ENCODE data around the gene B4GAT1. TPM values are rescaled to one million over a fixed set of nuclear protein-coding genes. Genes with fewer than 3 reads are reported as not detected.
A peak's percentile ranks its signal among the peaks of the same experiment; 100 is the strongest.
"Not testable (repeated sequence)": the region's sequence is repeated elsewhere in the genome, so short reads cannot be mapped to it uniquely, and the experiment has no call there.

Gene B4GAT1
- total and polyA plus RNA-seq, 2 experiments from 2014 or later, result 129 to 194 TPM

DNA sequence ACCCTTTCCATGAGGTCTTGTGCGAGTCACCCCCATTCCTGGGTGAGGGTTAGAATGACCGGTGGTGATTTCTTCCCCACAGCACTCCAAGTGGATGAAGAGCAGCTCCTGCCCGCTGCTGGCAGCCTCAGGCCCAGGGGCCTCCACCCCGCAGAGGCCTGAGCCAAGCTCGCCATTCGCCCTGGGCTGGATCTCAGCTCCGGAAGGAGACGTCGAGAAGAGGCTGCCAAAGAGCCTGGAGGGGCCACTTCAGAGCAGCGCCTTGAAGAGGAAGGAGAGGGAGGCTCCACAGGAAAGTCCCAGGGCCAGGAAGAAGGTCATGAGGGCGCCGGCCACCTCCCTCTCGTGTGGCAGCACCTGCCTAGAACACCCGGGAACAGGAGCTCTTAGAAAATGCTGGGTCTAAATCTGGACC is 15.8 kb upstream of the B4GAT1 start:
- no peak for DNase-seq (ENCODE audit: low read depth in 1 of 2, low spot score in 1 of 2)
- peaks cover 5% of the 10 kb centered on the region for H3K36me3 ChIP-seq
- TF ChIP-seq, protein P1, sequence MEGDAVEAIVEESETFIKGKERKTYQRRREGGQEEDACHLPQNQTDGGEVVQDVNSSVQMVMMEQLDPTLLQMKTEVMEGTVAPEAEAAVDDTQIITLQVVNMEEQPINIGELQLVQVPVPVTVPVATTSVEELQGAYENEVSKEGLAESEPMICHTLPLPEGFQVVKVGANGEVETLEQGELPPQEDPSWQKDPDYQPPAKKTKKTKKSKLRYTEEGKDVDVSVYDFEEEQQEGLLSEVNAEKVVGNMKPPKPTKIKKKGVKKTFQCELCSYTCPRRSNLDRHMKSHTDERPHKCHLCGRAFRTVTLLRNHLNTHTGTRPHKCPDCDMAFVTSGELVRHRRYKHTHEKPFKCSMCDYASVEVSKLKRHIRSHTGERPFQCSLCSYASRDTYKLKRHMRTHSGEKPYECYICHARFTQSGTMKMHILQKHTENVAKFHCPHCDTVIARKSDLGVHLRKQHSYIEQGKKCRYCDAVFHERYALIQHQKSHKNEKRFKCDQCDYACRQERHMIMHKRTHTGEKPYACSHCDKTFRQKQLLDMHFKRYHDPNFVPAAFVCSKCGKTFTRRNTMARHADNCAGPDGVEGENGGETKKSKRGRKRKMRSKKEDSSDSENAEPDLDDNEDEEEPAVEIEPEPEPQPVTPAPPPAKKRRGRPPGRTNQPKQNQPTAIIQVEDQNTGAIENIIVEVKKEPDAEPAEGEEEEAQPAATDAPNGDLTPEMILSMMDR (IDR thresholded peaks at IDR 0.05; ENCODE audit: low read depth, low read length), result no peak
- H3K4me1 ChIP-seq (ENCODE audit: low read depth), result no peaks in the 10 kb centered on the region
- H3K27ac ChIP-seq, result no peak overlapping the region
- H3K4me3 ChIP-seq, result no peak overlapping the region
- no peaks in the 10 kb centered on the region for H3K9me3 ChIP-seq (ENCODE audit: low read depth)
- no peaks in the 10 kb centered on the region for H3K27me3 ChIP-seq

DNA sequence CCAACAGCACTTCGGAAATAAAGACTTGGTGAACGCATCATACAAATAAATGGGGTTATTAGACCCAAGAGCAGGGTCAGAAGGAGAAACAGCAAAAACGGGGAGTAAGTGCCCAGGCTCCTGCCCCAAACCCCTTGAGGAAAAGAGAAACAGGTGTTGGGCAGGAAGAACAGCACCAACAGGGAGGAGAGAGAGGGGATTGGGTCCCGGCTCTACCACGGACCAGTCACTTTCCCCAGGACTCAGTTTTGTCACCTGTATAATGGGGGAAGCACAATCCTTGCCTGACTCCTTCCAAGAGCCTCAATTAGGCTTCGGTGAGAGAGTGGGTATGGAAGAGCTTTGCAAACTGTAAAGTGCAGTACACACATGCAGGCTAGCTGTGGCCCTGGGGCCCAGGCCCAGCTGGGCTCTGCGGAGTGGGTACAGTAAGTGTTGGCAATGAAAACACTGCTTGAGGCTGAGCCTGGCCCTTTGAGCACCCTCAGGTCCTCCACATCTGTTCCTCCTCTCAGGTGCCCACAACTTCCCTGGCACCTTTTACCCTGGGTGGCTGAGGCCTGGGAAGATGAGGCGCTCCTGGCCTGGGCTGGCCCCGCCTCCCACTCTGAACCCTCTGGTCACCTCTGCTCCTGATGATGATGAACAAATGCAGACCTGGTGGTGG is 15.2 kb upstream of the B4GAT1 start:
- peaks cover 5% of the 10 kb centered on the region for H3K36me3 ChIP-seq
- no peak overlapping the region for H3K27ac ChIP-seq
- TF ChIP-seq, protein P1 (IDR thresholded peaks at IDR 0.05; ENCODE audit: low read depth, low read length), result no peak
- no peak for DNase-seq (ENCODE audit: low read depth in 1 of 2, low spot score in 1 of 2)
- no peaks in the 10 kb centered on the region for H3K9me3 ChIP-seq (ENCODE audit: low read depth)
- H3K27me3 ChIP-seq, result no peaks in the 10 kb centered on the region
- no peak overlapping the region for H3K4me3 ChIP-seq
- H3K4me1 ChIP-seq (ENCODE audit: low read depth), result no peaks in the 10 kb centered on the region

DNA sequence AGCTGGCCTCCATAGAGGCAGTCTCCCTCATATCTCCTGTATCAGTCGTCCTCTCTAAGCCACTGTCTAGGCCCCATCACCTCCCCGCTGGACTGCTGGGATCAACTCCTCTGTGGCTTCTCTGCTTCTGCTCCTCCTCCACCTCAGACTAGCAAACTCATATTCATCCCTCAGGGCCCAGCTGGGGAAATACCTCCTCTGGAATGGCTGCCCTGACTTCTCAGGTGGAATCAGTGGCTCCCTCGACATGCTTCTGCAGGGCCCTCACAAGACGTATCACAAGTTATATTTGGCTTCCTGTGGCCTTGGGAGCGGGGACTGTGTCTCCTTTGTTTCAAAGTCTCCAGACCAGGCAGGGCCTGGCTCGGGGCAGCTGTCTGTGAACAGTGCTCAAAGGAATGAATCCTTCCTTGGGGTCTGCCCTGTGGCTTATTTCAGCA is 14.1 kb upstream of the B4GAT1 start:
- Histone ChIP-seq H3K4me3 (no peak overlapping the region), H3K4me1 (ENCODE audit: low read depth) (no peaks in the 10 kb centered on the region), H3K27me3 (no peaks in the 10 kb centered on the region), H3K9me3 (ENCODE audit: low read depth) (no peaks in the 10 kb centered on the region), H3K27ac (peak overlapping the region; percentile 68), H3K36me3 (peaks cover 5% of the 10 kb centered on the region)
- no peak for DNase-seq (ENCODE audit: low read depth in 1 of 2, low spot score in 1 of 2)
- TF ChIP-seq, protein P1 (IDR thresholded peaks at IDR 0.05; ENCODE audit: low read depth, low read length), result no peak

DNA sequence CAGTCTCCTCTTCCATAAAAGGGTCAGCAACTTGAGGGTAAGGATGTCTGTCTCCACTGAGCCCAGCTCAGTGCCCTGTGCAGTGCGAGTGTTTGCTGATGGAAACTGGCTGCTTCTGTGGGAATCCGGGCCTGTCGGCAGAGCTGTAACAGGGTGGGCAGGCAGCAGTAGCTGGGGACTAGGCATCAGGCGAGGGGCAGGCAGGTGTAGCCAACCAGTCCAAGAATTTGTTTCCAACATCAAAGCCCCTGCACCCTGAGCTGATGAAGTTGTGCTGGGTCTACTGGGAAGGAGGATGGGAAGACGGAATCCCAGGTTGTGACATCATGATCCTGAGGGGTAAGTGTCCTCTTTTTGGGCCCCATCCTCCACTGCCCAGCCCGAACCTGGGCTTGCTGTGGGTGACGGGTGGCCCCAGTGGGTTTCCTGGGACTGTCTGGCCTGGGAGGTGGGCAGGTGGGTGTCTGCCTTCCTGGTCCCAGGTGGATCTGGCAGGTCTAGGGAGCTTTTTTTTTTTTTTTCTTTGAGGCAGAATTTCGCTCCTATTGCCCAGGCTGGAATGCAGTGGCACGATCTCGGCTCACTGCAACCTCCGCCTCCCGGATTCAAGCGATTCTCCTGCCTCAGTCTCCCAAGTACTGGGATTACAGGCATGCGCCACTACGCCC is 13.1 kb upstream of the B4GAT1 start:
- Histone ChIP-seq H3K36me3 (peaks cover under 1% of the 10 kb centered on the region), H3K27me3 (no peaks in the 10 kb centered on the region), H3K4me3 (no peak overlapping the region), H3K9me3 (ENCODE audit: low read depth) (no peaks in the 10 kb centered on the region), H3K27ac (peak overlapping the region; percentile 25), H3K4me1 (ENCODE audit: low read depth) (no peaks in the 10 kb centered on the region)
- no peak for DNase-seq (ENCODE audit: low read depth in 1 of 2, low spot score in 1 of 2)
- TF ChIP-seq, protein P1 (IDR thresholded peaks at IDR 0.05; ENCODE audit: low read depth, low read length), result no peak

DNA sequence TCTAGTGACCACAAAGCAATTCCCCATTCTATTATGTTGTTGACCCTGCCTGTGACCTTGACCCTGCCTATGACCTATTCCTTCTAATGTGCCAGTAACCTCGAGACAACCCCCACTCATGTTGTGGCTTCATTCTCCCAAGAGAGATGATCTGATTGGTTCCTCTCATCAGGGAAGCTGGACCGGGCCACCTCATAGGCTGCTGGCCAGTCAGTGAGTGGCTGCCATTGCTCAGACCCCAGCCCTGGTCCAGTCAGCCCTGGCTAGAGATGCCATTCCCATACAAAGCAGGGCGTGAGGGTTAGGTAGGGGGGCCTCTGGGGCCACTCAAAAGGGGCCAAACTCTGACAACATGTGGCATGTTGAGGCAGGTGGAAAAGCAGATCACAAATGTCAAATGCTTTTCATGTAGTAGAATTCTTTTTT is 12.2 kb upstream of the B4GAT1 start:
- Histone ChIP-seq H3K36me3 (no peaks in the 10 kb centered on the region), H3K4me1 (ENCODE audit: low read depth) (no peaks in the 10 kb centered on the region), H3K27me3 (no peaks in the 10 kb centered on the region), H3K9me3 (ENCODE audit: low read depth) (no peaks in the 10 kb centered on the region), H3K27ac (no peak overlapping the region), H3K4me3 (no peak overlapping the region)
- TF ChIP-seq, protein P1 (IDR thresholded peaks at IDR 0.05; ENCODE audit: low read depth, low read length), result no peak
- no peak for DNase-seq (ENCODE audit: low read depth in 1 of 2, low spot score in 1 of 2)

DNA sequence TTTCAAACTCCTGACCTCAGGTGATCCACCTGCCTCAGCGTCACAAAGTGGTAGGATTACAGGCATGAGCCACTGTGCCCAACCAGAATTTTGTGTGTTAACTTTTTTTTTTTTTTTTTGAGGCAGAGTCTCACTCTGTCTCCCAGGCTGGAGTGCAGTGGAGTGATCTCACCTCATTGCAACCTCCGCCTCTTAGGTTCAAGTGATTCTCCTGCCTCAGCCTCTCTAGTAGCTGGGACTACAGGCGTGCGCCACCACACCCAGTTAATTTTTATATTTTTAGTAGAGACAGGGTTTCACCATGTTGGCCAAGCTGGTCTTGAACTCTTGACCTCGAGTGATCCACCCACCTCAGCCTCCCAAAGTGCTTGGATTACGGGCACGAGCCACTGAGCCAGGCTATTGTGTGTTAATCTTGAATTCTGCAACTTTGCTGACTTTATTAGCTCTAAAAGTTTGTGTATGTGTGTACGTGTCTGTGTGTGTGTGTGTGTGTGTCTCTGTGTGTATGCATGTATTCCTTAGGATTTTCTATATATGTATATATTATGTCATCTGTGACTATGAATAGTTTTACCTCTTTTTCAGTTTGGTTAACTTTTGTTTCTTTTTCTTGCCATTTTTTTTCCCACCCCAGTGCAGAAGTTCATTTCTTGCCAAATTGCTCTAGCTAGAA is 3.3 kb upstream of the B4GAT1 start:
- H3K27ac ChIP-seq; H3K4me3 ChIP-seq; H3K4me1 ChIP-seq (ENCODE audit: low read depth); H3K9me3 ChIP-seq (ENCODE audit: low read depth); DNase-seq (ENCODE audit: low read depth in 1 of 2, low spot score in 1 of 2); H3K36me3 ChIP-seq; H3K27me3 ChIP-seq: not testable (repeated sequence)
